HL-60 (cell line): ENCODE data around the gene SEMA7A.
A peak's percentile ranks its signal among the peaks of the same experiment; 100 is the strongest.

Experiments used
- DNase-seq, 2 experiments: peaks; one replicate each; pipeline ENCODE4 v3.0.0-alpha.2; 2010 to 2020; ENCODE audit warnings: low read depth in 1 of 2, low spot score in 1 of 2
- H3K27ac ChIP-seq: fragments of 250-450 bp; sonication (Bioruptor Pico); replicated peaks from 2 replicates; pipeline ENCODE4 v1.5.1; 2020; ENCODE audit warnings: mild to moderate bottlenecking, moderate library complexity
- H3K27me3 ChIP-seq: fragments of 250-450 bp; sonication (Bioruptor Pico); 2 replicates; pipeline ENCODE4 v1.5.1; 2021; ENCODE audit warnings: mild to moderate bottlenecking, moderate library complexity; ENCODE audit not compliant: insufficient read depth, poor library complexity, severe bottlenecking
- H3K4me3 ChIP-seq: replicated peaks from 2 replicates; pipeline ENCODE4 v1.5.1; 2011; ENCODE audit warnings: mild to moderate bottlenecking, control low read depth, low read length; ENCODE audit not compliant: insufficient read depth
- CTCF ChIP-seq: IDR thresholded peaks from one replicate; pipeline ENCODE4 v1.5.1; 2011; ENCODE audit warnings: low read length, control low read depth, inconsistent platforms; ENCODE audit not compliant: insufficient read depth
- GABPA ChIP-seq: IDR thresholded peaks from 2 replicates; pipeline ENCODE4 v1.6.1; 2012; ENCODE audit warnings: low read depth
- POLR2AphosphoS5 ChIP-seq: IDR thresholded peaks from 2 replicates; pipeline ENCODE4 v1.6.1; 2012; ENCODE audit warnings: low read depth
- REST ChIP-seq: IDR thresholded peaks from 2 replicates; pipeline ENCODE4 v1.6.1; 2012; ENCODE audit warnings: low read depth; ENCODE audit not compliant: insufficient replicate concordance
- SPI1 ChIP-seq: IDR thresholded peaks from 2 replicates; pipeline ENCODE4 v1.6.1; 2012; ENCODE audit warnings: low read depth, mild to moderate bottlenecking, borderline replicate concordance

SEMA7A gene

GRCh38 chr15:74384881-74385643 lies 48.7 kb downstream of the SEMA7A start:
- DNase-seq: peak; percentile 45 to 48
- Histone ChIP-seq H3K27ac (no peak overlapping the region), H3K4me3 (no peak overlapping the region), H3K27me3 (no peaks in the 10 kb centered on the region)
- TF ChIP-seq REST (no peak), GABPA (no peak), SPI1 (peak; percentile 57; the same call in 1 of the 2 replicates)

GRCh38 chr15:74384566-74384880 lies 49.2 kb downstream of the SEMA7A start:
- no peak for DNase-seq
- H3K4me3 ChIP-seq: no peak overlapping the region
- no peaks in the 10 kb centered on the region for H3K27me3 ChIP-seq
- no peak overlapping the region for H3K27ac ChIP-seq
- TF ChIP-seq POLR2AphosphoS5 (no peak), GABPA (no peak), REST (no peak), CTCF (no peak), SPI1 (no peak)

- Histone ChIP-seq H3K27ac (no peak overlapping the region), H3K27me3 (no peaks in the 10 kb centered on the region), H3K4me3 (no peak overlapping the region)
- no peak for DNase-seq
- TF ChIP-seq SPI1: no peak
- no peak for TF ChIP-seq POLR2AphosphoS5
- no peak for TF ChIP-seq CTCF
- TF ChIP-seq REST: no peak
- TF ChIP-seq GABPA: no peak
Observed at GRCh38 chr15:74383695-74384565, 49.8 kb downstream of the SEMA7A start.
